Measurements from ENCODE around the gene FKBP11.

DNA sequence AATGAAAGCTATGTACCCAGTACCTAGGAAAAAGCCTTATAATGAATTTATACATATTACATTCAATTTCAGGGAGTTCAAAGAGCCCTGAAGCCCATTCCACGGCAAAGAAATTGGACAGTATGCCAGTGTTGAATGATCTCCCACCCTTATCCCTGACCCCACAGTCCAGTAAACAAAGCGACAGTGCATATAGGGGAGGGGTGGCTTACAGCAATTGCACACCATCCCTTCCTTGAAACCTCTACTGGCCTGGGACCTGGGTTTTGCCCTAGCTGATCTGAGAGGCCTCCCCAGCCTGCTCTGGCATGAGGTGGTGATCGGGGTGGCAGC, 42.4 kb downstream of the FKBP11 start:
- TF ChIP-seq, protein P1, sequence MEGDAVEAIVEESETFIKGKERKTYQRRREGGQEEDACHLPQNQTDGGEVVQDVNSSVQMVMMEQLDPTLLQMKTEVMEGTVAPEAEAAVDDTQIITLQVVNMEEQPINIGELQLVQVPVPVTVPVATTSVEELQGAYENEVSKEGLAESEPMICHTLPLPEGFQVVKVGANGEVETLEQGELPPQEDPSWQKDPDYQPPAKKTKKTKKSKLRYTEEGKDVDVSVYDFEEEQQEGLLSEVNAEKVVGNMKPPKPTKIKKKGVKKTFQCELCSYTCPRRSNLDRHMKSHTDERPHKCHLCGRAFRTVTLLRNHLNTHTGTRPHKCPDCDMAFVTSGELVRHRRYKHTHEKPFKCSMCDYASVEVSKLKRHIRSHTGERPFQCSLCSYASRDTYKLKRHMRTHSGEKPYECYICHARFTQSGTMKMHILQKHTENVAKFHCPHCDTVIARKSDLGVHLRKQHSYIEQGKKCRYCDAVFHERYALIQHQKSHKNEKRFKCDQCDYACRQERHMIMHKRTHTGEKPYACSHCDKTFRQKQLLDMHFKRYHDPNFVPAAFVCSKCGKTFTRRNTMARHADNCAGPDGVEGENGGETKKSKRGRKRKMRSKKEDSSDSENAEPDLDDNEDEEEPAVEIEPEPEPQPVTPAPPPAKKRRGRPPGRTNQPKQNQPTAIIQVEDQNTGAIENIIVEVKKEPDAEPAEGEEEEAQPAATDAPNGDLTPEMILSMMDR (conservative IDR thresholded peaks at IDR 0.05; ENCODE audit: low read length): no peak
- TF ChIP-seq EZH2phosphoT487 (IDR thresholded peaks at IDR 0.05; ENCODE audit: borderline replicate concordance): no peak

Measured in Loucy (cell line).